Choroid plexus epithelial cell (primary cell): ENCODE data around the gene WNT7B.

Experiments used
- DNase-seq: peaks from one replicate; pipeline ENCODE4 v3.0.0-alpha.2; 2010; ENCODE audit warnings: low read depth
- H3K4me3 ChIP-seq: 2 replicates; pipeline ENCODE4 v1.5.1; 2011; ENCODE audit warnings: low read depth, mild to moderate bottlenecking, control low read depth, low read length, moderate library complexity
- TF ChIP-seq, protein P1 (sequence below): conservative IDR thresholded peaks from 2 replicates; pipeline ENCODE4 v1.5.1; 2011; ENCODE audit warnings: low read depth, mild to moderate bottlenecking, control low read depth, inconsistent platforms, low read length, moderate library complexity

WNT7B gene

DNA sequence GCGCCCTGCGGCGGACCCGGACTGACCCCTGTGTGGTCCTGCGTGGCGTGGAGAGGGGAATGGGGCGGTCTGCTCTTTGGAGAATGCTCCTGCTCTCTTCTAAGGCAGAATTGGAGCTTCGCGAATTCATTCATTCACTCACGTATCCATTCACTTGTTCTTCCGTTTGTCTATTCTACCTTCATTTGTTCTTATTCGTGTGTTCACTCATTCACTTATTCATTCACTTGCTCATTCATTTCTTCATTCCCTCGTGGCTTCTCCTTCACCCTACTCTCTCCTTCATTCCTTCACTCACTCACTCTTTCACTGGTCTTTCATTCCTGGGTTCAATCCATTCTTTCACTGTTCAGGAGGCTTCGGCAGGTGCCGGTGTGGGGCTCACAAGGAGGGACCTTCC lies 69.6 kb downstream of the WNT7B start:
- no peak for DNase-seq
- H3K4me3 ChIP-seq: no peak overlapping the region
- TF ChIP-seq, protein P1, sequence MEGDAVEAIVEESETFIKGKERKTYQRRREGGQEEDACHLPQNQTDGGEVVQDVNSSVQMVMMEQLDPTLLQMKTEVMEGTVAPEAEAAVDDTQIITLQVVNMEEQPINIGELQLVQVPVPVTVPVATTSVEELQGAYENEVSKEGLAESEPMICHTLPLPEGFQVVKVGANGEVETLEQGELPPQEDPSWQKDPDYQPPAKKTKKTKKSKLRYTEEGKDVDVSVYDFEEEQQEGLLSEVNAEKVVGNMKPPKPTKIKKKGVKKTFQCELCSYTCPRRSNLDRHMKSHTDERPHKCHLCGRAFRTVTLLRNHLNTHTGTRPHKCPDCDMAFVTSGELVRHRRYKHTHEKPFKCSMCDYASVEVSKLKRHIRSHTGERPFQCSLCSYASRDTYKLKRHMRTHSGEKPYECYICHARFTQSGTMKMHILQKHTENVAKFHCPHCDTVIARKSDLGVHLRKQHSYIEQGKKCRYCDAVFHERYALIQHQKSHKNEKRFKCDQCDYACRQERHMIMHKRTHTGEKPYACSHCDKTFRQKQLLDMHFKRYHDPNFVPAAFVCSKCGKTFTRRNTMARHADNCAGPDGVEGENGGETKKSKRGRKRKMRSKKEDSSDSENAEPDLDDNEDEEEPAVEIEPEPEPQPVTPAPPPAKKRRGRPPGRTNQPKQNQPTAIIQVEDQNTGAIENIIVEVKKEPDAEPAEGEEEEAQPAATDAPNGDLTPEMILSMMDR: no peak

DNA sequence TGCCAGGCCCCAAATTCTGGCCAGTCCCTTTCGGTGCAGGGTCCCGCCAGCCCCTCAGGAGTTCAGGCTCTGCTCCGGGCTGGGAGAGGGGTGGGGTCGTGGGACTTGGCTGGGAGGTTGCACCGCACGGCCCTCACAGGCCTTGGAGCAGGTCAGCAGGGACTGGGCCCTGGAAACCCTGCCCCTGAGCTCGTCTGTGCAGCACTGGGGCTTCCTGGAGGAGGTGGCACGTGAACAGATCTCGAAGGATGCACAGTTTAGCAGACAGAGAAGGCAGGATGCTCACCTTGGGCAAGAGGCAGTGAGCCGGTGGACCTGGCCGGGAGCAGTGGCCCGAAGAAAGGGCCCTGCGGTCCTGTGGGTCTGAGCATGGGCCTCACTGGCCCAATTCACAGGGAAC lies 70.0 kb downstream of the WNT7B start:
- TF ChIP-seq, protein P1: no peak
- no peak overlapping the region for H3K4me3 ChIP-seq
- no peak for DNase-seq

DNA sequence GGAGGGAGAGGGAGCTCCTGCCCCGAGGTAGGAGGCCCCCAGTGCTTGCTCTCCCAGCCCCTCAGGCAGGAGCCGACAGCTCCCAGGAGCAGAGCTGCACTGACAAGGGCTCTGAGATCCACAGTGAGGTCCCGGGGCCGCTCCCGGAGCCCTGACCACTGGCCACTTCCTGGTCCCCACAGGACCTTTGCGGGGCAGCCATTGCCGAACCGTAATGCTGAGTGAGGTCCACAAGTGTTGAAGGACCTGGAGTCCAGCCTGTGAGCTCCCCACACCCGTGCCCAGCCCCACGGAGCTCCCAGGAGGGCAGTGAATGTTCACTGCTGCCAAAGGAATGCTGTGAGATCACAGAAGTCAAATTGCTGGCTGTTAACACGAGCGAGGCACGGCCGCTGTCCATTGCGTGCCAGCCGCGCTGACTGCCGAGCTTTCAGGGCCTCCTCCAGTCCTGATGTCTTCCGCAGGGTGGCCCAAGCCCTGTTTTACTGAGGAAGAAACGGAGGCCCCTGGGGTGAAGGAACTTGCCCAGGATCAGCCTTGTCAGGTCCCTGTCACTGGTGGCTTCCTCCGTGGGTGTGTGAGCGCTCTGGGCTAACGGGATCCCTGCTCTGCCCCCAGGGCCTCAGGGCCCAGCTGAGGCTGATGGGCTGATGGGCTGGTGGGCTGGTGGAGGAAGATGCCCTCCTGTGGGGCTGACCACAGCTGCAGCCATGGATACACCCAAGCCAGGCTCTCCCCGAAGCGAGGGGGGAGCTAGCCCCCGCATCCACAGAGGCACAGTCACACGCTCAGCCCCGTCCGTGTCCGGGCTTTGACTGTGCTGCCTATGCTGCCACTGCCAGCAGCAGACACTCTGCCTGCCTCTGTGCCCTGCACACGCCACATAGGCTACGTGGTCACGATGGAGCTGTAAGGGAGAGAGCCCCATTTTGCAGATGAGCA lies 70.8 kb downstream of the WNT7B start:
- H3K4me3 ChIP-seq: no peak overlapping the region
- DNase-seq: peak; percentile 60

DNA sequence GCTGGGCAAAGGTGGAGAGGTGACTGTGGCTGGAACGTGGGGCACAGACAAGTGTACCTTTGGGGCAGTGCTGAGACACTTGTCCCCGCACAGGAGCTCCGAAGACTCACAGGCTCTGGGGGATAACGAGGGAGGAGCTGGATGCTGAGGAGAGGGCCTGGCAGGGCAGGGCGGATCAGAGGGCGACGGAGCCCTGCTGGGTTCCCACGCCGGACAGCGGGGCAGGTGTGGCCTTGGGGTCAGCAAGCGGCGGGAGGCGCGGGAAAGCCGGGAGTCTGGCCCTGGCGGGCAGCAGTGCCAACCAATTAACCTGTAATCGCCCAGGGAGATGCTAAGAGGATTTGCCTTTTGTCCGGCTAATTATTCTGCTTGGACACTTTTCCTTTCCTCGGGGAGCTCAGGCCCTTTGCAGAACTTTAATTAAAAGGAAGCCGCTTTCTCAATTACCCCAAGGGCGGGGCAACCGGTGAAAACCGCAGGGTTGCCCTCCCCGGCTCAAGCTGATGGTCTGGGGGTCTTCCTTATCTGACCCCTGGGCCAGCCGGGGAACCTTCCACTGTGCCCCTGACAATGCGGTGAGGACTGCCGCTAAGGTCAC lies 71.5 kb downstream of the WNT7B start:
- TF ChIP-seq, protein P1: no peak
- H3K4me3 ChIP-seq: no peak overlapping the region

More for the DNA sequence above, 70.8 kb downstream of the WNT7B start:
- TF ChIP-seq, protein P1: no peak

DNA sequence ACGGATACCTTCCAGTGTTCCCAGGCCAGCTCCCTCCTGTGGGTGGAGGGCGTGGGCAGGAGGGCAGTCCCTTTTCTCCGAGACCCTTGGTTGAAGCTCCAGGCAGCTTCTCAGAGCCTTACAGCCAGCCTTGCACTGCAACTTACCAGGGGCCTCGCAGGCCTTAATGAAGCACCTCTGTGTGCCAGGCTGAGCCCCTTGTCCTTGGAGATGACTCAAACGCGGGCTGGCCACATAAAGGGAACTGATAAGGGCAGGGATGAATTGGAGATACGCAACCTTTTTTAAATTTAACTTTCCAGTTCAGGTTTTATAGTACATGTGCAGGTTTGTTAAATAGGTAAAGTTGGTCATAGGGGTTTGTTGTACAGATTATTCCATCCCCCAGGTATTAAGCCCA lies 72.7 kb downstream of the WNT7B start:
- no peak overlapping the region for H3K4me3 ChIP-seq
- no peak for DNase-seq
- TF ChIP-seq, protein P1: no peak

More for the DNA sequence above, 71.5 kb downstream of the WNT7B start:
- no peak for DNase-seq

DNA sequence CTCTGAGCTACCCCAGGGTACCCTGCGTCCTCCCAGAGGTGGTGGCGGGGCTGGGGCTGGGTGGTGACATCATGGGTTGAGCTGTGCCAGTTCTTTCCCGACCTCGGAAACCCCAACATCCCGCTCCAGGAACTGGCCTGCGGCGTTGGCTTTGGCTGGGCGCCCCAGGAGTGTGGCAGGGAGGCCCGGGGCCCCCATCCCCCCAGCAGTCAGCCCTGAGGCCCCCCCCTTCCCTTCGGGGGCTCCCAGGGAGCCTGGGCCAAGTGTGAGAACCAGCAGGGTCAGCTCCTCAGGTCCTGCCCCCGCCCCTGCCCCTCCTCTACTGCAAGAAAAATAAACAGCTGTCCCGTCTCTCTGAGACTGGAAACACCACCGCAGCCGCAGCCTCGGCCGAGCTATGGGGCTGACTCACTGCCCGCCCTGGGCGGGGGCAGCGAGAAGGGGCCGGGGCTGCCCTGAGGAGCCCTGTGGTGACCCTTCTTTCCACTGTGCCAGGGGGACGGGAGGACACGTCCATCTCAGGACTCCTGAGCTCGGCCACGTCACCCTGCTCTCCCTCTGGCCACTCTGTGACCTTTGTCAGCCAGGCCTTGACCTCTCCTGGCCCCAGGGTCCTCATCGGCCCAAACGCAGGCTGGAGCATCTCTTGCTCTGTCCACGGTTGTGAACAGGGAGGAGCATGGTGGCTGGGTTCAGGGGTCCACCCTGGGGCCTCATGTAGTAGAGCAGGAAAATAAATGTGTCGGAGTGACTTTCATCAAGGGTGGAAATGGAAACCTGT lies 73.4 kb downstream of the WNT7B start:
- TF ChIP-seq, protein P1: no peak
- DNase-seq: peak; percentile 70
- H3K4me3 ChIP-seq: no peak overlapping the region
